H1 (cell line): ENCODE measurements around the gene CALCOCO2. TPM values are rescaled to one million over a fixed set of nuclear protein-coding genes. Genes with fewer than 3 reads are reported as not detected.

ENCODE experiments used
- CHD2 ChIP-seq: IDR thresholded peaks from 2 replicates; pipeline ENCODE4 v1.6.1; 2012; ENCODE audit warnings: low read length, improper control_type of control experiment
- RNF2 ChIP-seq: fragments of 200-900, 300-1000 bp; sonication (generic); IDR thresholded peaks from 2 replicates; pipeline ENCODE4 v1.7.1; 2016; ENCODE audit warnings: borderline replicate concordance, low read depth, mild to moderate bottlenecking, antibody characterized with exemption, low read length; ENCODE audit not compliant: poor library complexity, severe bottlenecking; ENCODE audit errors: missing control alignments
- TBP ChIP-seq: IDR thresholded peaks from 2 replicates; pipeline ENCODE4 v1.6.1; 2011; ENCODE audit warnings: low read depth, low read length, improper control_type of control experiment
- polyA plus RNA-seq, 7 experiments: library from polyadenylated mRNA; depleted of rRNA in 3 of 7; stranded (reverse) in 5 of 7; unstranded in 2 of 7; fragments of >200 nt in 5 of 7; fragments of 200-250 nt in 2 of 7; gene quantifications; 1 replicate in 5 of 7; 2 replicates in 1 of 7; 4 replicates in 1 of 7; pipeline versions ENCODE4 v1.2.1 to v1.2.3, GENCODE V29; 2011 to 2013; ENCODE audit warnings: missing spikeins in 2 of 7, mixed read lengths in 2 of 7
- total RNA-seq: library from RNA; stranded (reverse); fragmentation: NEBNext Ultra II Directional; extraction: Animal tissue kit (Norgen Biotek cat#: 25700); gene quantifications from 2 replicates; pipeline ENCODE4 v1.2.1, GENCODE V29; 2021
- TF ChIP-seq, protein P1 (sequence below): IDR thresholded peaks from 2 replicates; pipeline ENCODE4 v1.6.1; 2011; ENCODE audit warnings: low read length, improper control_type of control experiment

The CALCOCO2 gene
- total and polyA plus RNA-seq, 2 of the 8 experiments (the other 6 are each of a cell fraction or from before 2014, with no cell fraction given), result 12.1 to 31.8 TPM

DNA sequence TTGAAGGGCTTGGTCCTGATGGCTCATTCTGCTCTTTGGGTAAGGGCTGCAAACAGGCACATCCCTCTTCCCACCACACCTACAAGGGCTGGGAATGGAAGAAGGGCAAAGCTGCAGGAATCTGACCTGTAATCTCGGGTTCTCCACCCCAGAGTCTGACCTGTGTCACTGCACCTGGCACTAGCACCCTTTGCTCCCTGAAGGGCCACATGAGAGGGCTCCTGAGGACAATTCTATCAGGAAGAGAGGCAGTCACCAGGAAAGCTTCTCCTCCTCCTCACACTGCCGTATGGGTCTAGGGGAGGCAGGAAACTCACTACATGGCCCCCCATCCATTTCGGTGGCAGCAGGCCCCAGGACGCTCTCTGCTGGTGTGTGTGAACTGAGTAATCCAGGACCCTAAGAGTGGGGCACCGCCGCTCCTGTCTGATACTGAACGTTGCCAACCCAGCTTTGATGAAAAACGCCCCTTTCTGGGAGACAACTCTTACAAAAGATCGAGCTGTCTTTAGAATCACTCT is 40.2 kb upstream of the CALCOCO2 start (continued):
- TF ChIP-seq RNF2 (no peak), CHD2 (no peak), TBP (no peak)
- TF ChIP-seq, protein P1, sequence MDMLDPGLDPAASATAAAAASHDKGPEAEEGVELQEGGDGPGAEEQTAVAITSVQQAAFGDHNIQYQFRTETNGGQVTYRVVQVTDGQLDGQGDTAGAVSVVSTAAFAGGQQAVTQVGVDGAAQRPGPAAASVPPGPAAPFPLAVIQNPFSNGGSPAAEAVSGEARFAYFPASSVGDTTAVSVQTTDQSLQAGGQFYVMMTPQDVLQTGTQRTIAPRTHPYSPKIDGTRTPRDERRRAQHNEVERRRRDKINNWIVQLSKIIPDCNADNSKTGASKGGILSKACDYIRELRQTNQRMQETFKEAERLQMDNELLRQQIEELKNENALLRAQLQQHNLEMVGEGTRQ, result no peak
